Ishikawa (cell line): ENCODE data around the gene USP53.

ENCODE experiments used
- CEBPB ChIP-seq: IDR thresholded peaks from 2 replicates; pipeline ENCODE4 v1.6.1; 2012
- CREB1 ChIP-seq: IDR thresholded peaks from 2 replicates; pipeline ENCODE4 v1.6.1; 2012; ENCODE audit warnings: low read depth
- EGR1 ChIP-seq: IDR thresholded peaks from 2 replicates; pipeline ENCODE4 v1.6.1; 2012
- EP300 ChIP-seq: IDR thresholded peaks from 2 replicates; pipeline ENCODE4 v1.6.1; 2012; ENCODE audit warnings: borderline replicate concordance
- FOXM1 ChIP-seq: IDR thresholded peaks from 2 replicates; pipeline ENCODE4 v1.6.1; 2012; ENCODE audit warnings: low read depth, borderline replicate concordance
- NFIC ChIP-seq: IDR thresholded peaks from 2 replicates; pipeline ENCODE4 v1.6.1; 2012
- RAD21 ChIP-seq: IDR thresholded peaks from 2 replicates; pipeline ENCODE4 v1.6.1; 2012; ENCODE audit warnings: low read depth
- REST ChIP-seq: IDR thresholded peaks from 2 replicates; pipeline ENCODE4 v1.6.1; 2012; ENCODE audit warnings: low read depth, mild to moderate bottlenecking
- TAF1 ChIP-seq: IDR thresholded peaks from 2 replicates; pipeline ENCODE4 v1.6.1; 2012; ENCODE audit warnings: low read depth, mild to moderate bottlenecking
- TCF12 ChIP-seq: IDR thresholded peaks from 2 replicates; pipeline ENCODE4 v1.6.1; 2012; ENCODE audit warnings: low read depth
- TEAD4 ChIP-seq: IDR thresholded peaks from 2 replicates; pipeline ENCODE4 v1.6.1; 2012
- USF1 ChIP-seq: IDR thresholded peaks from 2 replicates; pipeline ENCODE4 v1.6.1; 2012
- YY1 ChIP-seq: IDR thresholded peaks from 2 replicates; pipeline ENCODE4 v1.6.1; 2012; ENCODE audit warnings: low read depth
- ZBTB7A ChIP-seq: IDR thresholded peaks from 2 replicates; pipeline ENCODE4 v1.6.1; 2012; ENCODE audit warnings: low read depth
- TF ChIP-seq, protein P1 (sequence below): IDR thresholded peaks from 2 replicates; pipeline ENCODE4 v1.6.1; 2012

The USP53 gene

DNA sequence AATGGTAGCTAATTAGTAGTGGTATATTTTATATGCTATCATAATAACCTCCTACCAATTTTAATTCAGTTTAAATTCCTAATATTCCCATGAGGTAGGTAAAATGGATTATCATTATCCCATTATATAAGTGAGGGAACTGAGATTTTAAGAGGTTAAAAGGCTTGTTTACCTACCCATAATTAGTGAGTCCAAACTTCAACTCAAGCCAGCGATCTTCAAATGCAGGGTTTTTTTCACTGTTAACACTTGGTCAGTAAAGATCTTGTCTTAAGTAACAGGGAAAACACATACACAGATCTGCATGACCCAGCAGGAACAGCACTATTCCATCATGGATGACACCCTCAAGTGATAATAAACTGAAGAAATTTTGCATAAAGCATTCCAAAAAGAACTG is 78.1 kb downstream of the USP53 start:
- TF ChIP-seq CEBPB = no peak
- no peak for TF ChIP-seq REST
- TF ChIP-seq TEAD4 = no peak
- TF ChIP-seq, protein P1, sequence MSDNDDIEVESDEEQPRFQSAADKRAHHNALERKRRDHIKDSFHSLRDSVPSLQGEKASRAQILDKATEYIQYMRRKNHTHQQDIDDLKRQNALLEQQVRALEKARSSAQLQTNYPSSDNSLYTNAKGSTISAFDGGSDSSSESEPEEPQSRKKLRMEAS = no peak
- TF ChIP-seq USF1 = no peak
- TF ChIP-seq NFIC = no peak
- TF ChIP-seq EGR1 = no peak
- no peak for TF ChIP-seq YY1
- no peak for TF ChIP-seq RAD21
- no peak for TF ChIP-seq TCF12
- TF ChIP-seq ZBTB7A = no peak
- no peak for TF ChIP-seq EP300
- no peak for TF ChIP-seq CREB1
- TF ChIP-seq TAF1 = no peak
- TF ChIP-seq FOXM1 = no peak

DNA sequence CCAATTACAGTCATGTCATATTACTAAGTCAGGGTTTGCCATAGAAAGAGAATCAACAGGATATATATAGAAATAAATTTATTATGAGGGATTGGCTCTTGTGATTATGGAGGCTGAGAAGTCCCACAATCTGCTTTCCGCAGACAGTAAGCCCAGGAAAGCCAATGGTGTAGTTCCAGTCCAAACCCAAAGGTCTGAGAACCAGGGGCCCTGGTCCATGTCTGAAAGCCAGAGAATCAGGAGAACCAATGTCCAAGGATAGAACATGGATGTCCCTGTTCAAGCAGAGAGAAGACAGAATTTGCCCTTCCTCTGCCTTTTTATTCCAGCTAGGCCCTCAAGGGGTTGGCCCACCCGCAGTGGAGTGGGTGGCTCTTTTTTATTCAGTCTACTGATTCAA is 83.8 kb downstream of the USP53 start:
- no peak for TF ChIP-seq TCF12
- TF ChIP-seq ZBTB7A = no peak
- no peak for TF ChIP-seq FOXM1
- TF ChIP-seq, protein P1 = no peak
- no peak for TF ChIP-seq YY1
- no peak for TF ChIP-seq NFIC
- TF ChIP-seq TAF1 = no peak
- TF ChIP-seq RAD21 = no peak
- TF ChIP-seq REST = no peak

DNA sequence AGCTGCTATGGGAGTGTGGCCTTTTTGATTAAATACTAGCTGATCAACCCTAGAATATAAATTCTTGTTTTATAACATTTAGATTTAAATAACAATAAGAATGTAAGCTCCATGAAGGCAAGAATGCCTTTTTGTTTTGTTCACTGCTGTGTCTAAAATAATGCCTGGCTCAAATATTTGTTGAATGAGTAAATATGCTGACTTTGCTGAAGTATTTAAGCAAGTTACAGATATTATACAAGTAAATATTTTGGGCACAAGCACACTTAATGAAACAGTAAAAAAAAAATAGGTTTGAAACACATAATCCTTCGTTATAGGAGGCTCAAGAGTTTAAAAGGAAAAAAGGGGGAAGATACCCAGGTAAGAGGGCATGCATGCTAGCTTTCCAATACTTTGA is 85.3 kb downstream of the USP53 start:
- TF ChIP-seq EGR1 (no peak), RAD21 (no peak), ZBTB7A (no peak), TEAD4 (no peak)

GRCh38 chr4:119299260-119299671 is 86.8 kb downstream of the USP53 start:
- TF ChIP-seq USF1 (no peak), REST (no peak), ZBTB7A (no peak), TAF1 (no peak), CEBPB (no peak), TEAD4 (no peak), TCF12 (no peak), NFIC (no peak), CREB1 (no peak), EP300 (no peak), FOXM1 (no peak), EGR1 (no peak), RAD21 (no peak), YY1 (no peak)
- TF ChIP-seq, protein P1 = no peak

DNA sequence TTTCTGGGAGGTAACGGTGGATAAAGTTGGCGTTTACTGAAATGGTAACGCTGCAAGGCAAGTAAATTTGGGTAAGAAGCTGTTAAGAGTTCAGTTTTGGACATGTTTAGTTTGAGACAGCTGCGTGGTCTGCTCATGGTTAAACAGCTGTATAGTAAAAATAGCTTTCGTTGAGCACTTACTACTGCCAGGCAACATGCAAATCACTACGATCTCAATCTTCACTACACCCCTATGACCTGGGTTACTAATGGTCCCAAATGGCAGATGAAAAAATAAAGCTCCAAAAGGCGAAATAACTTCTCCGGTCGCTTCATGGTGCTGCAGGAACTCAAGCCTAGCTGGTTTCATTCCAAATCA is 87.2 kb downstream of the USP53 start:
- no peak for TF ChIP-seq REST
- no peak for TF ChIP-seq RAD21
- TF ChIP-seq TEAD4 = no peak
- TF ChIP-seq ZBTB7A = no peak
